Measurements from ENCODE around the gene NECTIN1.

Gene NECTIN1, protein sequence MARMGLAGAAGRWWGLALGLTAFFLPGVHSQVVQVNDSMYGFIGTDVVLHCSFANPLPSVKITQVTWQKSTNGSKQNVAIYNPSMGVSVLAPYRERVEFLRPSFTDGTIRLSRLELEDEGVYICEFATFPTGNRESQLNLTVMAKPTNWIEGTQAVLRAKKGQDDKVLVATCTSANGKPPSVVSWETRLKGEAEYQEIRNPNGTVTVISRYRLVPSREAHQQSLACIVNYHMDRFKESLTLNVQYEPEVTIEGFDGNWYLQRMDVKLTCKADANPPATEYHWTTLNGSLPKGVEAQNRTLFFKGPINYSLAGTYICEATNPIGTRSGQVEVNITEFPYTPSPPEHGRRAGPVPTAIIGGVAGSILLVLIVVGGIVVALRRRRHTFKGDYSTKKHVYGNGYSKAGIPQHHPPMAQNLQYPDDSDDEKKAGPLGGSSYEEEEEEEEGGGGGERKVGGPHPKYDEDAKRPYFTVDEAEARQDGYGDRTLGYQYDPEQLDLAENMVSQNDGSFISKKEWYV

DNA sequence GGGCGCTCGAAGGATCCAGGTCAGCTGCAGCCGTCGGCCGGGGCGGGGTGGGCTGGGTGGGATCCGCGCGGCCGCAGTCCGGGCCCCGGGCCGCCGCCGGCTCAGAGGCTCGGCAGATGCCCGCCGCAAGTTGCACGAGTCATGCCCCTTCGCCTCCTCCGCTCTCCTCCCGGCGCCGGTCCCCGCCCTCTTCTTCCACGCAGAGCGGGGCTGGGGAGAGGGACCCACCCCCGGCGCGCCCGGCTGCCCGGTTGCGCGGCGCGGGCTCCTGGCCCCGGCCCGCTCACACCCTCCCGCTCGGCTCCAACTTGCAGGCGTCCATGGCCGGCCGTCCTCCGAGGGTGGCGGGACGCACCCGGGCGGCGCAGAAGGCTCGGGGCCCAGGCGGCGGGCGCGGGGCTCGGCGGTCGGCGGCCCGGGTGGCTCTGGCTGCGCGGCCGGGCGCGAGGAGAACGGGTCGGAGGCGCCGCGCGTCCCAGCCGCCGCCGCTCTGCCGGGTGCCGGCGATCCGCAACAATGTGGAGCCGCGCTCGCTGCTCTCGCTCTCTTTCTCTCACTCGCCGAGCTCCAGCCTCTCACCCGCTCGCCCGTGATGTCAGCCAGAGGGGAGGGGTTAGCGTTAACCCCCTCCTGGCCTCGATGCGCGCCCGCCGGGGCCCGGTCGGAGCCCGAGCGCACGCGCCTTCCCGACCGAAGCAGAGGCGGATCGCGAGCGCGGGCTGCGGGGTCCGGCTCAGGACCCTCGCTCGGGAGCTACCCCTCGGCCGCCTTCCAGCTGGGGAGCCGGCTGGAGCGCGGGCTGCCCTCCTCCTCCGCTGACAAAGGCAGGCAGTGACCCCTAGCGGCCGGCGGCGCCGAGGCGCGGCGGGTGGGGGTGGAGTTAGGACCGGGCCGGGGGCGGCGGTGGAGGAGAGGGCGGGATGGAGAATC is at the start of gene NECTIN1:
Gene NECTIN1, minus strand, starts transcription at position 550 of the 930 bp plus-strand sequence. CDS start 647 bp downstream, outside the sequence.
- DNase-seq, result peak; percentile 65

DNA sequence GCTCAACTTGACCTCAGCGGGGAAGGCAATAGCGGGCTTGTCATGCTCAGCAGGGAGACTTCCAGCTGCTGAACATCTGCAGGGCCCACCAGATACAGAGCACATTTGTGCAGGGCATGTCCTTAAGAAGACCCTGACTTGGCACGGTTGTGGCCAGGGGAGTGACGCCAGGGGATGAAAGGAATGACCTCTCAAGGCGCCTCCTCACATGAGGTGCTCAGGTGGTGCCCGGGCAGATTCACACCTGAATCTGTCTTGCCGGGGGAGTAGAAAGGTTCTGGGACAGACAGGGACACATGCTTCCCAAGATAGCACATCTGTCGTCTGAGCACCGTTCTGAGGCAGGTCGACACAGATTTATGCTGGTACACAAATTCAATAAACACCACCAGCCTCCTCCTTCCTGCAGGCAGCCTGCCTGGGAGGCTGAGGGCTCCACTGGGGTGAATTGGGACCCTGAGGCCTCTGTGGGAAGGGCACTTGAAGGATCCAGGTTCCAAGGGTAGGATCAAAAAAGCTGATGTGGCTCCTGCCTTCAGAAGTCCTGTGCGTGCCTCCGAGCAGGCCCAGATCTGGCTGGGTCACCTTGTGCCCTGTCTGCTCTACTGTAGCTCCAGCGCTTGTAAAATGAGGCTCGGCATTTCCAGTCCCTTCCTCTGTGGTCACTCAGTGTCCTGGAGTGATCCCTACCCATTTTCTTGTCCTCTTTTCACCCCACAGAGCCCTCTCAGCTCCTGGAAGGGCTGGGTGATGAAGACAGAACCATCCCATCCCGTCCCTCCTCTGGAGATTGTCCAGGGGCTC is 49.6 kb upstream of the NECTIN1 start:
- DNase-seq, result no peak

DNA sequence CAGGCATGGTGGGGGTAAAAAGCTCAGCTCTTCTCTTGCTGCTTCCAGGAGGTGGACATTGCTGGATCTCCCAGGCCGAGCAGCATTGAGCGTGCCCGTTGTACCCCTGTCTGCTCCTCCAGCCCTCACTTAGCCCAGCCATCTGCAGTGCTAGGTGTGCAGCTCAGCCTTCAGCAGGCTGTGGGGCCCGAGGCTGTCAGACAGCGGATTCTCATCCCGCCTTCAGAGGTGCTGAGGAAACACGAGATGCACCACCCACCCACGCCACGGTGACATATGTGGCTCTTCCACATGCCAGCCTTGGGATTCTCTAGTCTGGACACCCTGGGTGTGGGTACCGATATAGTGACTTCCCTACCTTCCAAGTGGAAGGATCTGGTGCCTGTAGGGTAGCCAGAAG is 48.9 kb upstream of the NECTIN1 start:
- no peak for DNase-seq

DNA sequence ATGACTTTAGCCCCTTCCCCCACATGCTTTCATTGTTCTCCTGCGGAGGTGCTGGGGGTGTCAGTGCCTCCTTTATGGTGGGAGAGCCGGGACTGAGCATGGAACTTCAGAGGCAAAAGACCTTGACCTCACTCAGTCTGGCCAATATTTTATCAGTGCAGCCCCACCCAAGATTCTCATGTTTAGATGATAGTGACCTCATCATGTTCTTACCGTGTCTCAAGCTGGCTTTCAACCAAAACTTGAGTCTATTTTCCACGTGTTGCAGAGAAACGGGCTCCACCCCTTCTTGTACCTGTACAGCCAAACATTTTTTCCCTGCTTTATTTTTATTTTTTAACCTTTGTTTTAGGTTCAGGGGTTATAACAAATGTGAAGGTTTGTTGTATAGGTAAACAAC is 47.7 kb upstream of the NECTIN1 start:
- DNase-seq, result no peak

DNA sequence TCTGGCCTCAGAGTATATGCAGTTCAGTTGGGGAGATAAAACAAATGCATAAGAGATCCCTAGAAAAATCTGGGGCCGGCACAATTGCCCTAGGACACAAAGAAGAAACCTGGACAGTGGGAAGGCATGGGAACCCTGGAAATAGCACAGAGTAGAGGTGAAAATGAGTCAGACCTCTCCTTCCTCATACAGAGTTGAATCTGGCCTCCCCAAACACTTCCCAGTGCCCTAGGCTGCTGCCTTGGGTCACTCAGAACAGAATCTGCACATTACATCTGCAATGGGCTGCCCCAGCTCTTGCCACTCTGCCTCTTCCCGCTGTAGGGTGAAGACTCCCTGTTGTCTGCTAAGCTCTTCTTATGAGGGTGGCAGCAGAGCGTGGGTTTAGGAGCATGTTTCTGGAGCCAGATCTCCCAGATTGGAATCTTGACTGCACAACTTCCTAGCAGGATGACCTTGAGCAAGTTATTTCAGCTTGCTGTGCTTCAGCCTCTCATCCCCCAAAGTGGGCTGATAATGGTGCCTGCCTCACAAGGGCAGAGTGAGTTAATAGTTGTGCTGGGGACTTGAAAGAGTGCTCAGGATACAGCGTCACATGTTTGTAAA is 47.1 kb upstream of the NECTIN1 start:
- DNase-seq, result no peak

DNA sequence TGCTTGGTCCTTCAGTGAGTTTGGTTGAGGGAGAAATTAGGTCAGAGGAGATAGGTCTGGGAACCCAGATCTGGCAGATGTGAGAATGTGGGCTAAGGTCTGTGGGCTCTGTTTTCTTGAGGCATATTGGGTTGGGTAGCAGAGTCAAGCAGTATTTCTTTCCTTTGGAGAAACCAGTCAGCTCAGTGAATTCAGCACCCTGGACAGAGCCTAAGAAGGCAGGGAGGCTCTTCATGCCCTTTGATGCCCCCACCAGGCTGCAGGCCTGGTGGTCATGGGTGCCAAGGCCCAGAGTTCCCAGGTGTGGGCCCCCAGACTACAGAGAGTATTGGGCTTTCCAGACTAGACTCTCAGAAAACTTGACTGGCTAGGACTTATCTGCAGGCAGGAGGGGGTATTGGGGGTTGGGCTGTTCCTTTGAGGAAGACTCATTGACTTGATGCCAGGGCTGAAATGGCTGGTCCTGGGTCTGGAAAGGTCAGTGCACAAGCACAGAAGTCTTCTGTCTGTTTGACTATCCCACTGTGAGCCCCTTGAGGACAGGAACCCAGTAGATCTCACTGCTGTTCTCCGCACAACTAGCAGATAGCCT is 45.3 kb upstream of the NECTIN1 start:
- no peak for DNase-seq

DNA sequence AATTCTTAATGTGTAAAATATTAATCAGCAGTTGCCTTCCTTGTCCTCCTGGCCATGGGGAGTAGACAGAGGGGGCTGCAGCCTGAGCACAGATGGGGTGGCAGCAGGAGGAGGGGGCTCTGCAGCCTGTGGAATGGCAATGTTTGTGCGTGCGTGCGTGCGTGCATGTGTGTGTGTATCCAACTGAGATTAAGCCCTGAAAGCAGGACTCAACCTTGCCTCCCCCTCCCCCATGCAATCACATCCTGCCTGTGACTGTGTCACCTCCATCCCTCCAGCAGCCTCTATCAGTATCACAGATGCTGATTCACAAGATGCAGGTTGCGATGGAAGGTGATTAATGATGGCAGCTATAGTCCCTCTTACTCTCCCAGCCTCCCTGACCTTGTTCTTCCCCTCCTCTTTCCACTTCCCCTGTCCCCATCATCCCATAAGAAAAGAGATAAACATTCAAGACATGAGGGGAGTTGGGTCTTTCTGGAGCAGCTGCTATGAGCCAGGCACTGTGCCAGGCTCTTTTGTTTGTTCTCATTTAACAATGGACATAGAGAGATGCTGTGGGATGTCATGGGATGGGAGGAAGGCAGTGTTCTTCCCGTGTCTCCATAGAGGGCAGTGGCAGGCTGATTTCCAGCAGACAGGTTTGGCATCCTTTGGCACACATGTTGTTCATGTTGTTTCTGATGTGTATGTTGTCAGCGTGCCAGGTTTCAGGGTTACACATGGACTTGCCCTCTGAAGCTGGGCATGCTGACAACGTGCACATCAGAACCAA is 43.8 kb upstream of the NECTIN1 start:
- DNase-seq, result no peak

DNA sequence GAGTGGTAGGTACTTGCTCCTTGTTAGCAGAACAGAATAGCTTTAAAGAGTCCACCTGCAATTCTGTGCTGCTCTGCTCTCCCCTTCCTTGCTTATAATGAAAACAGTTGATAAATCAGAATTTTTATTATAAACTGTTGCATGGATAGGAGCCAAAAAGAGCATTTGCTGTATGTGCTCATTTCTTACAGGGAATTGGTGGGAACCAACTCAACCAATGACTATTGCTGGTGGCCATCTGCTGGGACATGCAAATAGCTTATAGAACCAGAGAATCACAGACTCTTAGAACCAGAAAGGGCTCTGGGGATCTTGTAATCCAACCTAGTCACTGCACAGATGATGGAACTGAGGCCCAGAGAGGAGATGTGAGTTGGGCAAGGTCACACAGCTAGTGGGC is 43.1 kb upstream of the NECTIN1 start:
- no peak for DNase-seq

DNA sequence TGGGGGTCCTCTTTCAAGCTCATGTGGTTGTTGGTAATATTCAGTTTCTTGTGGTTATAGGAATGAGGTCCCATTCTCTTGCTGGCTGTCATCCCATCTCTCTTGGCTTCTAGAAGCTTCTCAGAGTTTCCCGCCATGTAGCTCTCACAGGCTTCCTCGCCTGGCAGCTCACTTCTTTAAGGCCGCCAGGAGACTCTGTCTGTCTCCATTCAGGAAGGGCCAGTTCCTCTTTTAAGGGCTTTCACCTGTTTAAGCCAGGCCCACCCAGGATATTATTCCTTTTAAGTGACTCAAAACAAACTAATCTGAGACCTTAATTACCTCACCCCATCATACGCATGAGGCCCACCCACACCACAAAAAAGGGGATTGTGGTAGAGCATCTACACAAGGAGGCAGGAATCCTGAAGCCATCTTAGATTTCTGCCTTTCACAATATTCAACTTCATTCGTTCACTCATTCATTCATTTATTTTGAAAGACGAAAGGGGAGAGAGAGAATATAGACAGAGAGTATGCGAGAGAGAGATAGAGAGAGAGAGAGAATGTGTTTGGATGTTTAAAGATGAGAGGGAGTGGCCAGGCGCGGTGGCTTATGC is 42.3 kb upstream of the NECTIN1 start:
- no peak for DNase-seq

DNA sequence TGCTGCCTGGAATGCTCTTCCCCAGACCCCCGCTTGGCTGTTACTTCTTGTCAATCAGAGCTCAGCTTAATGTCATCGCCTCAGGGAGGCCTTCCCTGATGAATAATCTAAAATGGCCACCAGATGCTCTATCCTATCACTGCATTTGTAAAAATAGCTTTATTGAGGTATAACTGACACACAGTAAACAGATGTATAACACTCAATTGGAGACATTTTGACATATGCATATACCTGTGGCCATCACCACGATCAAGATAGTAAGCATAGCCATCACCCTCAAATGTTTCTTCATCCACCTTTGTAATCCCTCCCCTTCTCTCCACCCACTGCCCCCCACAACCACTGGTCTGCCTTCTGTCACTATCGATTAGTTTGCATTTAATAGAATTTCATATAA is 36.6 kb upstream of the NECTIN1 start:
- DNase-seq, result no peak

DNA sequence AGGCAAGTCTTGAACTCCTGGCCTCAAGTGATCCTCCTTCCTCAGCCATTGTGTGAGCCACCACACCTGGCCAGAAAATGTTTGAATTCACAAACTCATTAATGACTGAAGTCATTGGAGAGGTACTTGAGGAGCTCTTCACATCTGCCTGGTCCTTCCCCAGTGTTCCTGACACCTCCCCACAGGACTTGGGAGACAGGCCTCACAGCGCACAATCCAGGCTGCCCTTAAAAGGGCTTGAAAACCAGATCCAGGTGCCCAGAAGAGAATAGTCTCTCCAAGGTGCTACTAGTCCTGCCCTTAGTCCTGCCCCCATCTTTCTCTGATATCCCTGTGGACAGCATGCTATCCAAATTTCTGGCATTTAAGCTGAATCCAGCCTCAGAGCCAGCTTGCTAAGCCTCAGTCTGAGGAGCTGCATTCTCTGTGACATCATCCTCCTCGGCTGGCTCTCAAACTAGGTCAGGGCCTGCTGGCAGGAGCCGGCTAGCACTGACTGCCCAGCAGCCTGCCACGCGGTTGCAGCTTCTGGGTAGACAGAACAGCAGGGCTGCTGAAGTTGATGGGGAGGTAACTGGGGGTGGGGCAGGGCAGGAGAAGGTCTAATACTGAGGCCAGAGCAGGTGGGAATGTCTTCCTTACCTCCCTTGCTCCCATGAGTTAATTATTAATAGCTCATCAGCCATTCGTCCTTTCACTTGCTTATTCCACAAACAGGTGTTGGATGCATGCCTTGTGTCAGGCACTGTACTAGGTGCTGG is 35.3 kb upstream of the NECTIN1 start:
- DNase-seq, result no peak

DNA sequence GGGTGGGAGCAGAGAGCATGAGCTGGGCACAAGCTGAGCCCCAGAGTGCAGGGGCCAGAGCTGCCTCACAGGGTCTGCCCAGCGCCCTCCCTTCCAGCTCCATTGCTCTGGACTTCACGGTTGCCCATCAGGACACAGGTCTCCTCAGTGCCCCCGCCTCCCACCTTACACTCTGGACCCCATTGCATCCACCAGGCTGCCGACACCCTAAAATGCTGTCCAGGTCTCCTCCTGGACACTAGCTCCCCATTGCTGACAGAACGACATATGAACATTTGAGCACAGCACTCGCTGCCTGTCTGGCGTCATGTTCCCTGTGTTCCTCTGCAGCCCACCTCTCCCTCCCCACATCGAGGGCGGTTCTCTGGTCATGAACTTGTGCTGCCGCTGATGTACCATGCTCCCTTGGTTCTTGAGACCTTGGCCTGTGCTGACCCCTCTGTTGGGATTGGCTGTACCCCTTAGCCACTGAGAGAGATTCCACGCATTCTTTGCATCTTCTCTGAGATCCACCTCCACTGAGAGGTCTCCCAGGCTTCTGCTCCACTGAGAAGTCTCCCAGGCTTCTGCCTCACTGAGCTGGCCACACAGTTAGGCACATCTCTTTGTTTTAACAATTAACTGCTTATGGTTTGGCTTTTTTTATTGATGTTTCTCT is 34.2 kb upstream of the NECTIN1 start:
- DNase-seq, result no peak

DNA sequence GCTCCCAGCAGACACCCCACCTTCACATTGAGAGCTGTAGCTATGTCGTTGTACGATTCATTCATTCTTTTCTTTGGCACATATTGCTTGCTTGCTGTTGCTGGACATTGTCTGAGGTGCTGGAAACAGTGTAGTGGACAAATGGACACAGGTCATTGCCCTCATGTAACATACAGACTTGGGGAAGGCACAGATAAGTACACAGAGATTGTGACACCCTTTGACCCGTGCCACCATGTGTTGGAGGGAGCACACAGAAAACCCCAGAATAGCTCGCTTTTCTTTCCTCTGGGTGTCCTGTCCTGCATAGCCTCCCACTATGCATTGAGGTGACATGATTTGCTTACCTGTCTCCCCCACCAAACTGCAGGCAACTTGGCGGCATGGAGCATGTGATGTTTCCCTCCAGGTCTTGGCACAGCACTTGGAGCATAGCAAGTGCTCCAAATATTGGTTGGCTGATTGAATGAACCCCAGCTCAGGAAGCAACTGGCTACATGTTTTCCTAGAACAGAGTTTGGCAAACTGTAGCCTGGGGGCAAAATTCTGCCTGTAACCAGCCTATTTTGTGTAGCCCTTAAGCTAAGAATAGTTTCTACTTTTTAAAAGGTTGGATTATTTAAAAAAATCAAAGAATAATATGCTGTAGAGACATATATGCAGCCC is 30.9 kb upstream of the NECTIN1 start:
- DNase-seq, result no peak

DNA sequence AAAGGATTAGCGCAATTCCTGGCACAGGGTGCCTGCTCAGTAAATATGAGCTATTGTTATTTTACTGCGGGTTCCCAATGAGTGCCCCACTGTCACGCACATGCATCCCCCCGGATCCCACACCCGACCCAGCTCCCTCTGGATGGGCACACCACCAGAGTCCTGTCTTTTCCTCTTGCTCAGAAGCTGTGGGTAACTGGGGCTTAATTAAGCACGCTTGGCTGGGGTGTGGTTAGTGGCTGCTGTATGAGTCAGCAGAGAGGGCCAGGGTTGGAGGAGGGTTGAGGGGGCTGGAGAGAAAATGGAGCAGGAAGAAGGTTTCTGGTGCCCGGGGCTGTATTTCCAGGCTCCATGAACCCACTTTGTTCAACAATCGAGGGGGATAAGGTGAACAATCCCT is 30.3 kb upstream of the NECTIN1 start:
- DNase-seq, result no peak

DNA sequence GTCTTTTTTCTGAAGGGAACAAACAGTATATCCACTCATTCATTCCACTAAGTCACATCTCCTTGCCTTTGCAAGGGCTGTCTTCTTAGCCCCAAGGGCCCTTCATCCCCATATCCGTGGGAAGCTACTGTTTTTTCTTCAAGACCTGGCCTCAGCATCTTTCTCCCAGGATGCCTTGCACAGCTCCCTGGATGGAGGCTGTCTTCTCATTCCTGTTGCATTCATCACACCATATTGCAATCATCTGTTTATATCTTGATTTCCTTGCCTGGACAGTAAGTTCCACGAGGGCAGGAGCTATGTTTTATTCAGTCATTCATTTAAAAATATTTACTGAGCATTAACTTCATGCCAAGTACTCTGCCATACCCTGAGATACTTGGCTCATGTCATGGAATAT is 29.3 kb upstream of the NECTIN1 start:
- no peak for DNase-seq

DNA sequence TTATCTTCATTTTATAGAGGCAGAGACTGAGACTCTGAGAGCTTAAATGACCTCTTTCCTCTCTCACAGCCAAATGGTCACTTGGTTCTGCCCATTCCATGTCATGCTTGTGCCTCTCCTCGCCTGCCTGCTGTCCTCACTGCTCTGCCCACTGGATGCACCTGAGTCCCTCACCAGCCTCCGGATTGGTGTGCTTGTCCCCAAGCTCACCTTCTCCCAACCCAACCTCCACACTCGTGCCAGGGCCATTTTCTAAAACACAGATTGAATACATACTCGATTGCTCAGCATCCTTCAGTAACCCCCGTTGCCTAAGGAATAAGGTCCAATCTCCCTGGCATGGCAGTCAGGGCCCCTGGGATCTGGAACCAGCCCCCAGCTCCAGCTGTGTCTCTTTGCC is 28.4 kb upstream of the NECTIN1 start:
- no peak for DNase-seq

DNA sequence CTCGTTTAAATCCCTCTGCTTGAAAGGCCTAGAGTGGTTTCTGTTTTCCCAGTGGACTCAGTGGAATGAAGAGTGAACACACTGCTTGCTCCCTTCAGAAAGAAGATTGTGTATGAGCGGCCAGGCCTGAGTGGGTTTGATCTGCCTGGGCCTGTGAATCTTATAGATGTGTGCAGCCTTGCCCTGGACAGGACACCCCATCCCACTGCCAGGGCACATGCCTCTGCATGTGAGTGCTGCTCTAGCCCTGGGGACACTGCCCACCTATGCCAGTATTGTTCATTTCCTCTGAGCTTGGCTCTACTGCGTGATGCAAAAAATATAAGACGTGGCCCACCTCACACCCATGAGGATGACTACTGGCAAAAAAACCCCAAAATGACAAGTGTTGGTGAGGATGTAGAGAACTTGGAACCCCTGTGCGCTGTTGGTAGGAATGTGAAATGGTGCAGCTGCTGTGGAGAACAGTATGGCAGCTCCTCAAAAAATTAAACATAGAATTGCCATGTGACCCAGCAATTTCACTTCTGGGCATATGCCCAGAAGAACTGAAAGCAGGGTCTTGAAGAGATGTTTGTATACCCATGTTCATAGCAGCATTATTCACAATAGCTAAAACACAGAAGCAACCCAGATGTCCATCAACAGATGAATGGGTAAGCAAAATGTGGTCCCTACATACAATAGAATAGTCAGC is 27.3 kb upstream of the NECTIN1 start:
- no peak for DNase-seq

All from DMS 273 treated with DMSO at 0.1 percent for 48 hours (cell line).